Nucleus accumbens (tissue), 56 donors: ENCODE measurements around the gene MYO1H.

Experiments used
- DNase-seq, 56 donors: peaks; one replicate each; lab custom pipeline; 2025; lab: John Stamatoyannopoulos, UW

MYO1H gene

GRCh38 chr12:109334887-109335286, 12.8 kb upstream of the MYO1H start:
- no peak for DNase-seq

DNA sequence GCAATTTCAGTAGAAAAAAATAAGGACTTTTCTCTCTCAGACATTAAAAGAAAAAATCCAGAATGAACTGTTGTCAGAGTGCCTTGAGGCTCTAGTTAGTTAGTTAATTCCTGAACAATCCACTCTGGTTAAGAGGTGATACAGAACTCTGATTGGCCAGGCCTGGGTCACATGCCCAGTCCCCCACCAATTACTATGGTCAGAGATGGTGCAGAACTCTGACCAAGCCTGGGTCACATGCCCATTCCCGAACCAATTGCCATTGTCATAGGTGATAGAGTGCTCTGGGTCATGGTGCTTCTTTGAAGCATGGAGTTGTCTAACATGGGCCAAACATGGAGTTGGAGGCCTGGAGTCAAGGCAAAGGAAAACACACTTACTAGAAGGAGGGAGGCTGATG, 11.1 kb upstream of the MYO1H start:
- no peak for DNase-seq

DNA sequence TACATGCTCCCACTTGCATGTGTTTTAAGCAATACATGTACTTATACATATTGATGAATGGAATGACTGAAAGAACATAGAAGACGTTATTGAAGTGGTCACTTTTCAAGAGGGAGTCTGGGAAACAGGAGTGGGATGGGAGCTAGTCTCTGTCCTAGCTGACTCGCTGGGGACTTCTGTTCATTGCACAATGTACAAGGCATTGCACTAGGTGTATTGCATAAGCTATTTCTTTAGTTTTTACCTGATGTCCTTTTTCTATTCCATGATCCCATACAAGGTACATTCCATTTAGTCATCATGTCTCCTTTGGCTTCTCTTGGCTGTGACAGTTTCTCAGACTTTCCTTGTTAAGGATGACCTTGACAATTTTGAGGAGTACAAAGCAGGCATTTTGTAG, 4.0 kb upstream of the MYO1H start:
- DNase-seq = no peak

DNA sequence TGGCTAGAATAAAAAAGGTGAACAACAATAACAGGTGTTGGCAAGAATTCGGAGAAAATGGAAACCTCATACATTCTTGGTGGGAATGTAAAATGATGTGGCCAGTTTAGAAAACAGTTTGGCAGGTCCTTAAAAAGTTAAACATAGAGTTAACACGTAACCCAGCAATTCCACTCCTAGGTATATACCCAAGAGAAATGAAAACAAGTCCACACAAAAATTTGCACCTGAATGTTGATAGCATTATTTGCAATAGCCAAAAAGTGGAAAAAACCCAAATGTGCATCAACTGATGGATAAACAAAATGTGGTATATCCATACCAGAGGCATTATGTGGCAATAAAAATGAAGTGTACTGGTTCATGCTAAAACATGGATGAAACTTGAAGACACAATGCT, 2.3 kb upstream of the MYO1H start:
- no peak for DNase-seq

GRCh38 chr12:109346920-109347319, 780 bp upstream of the MYO1H start:
- no peak for DNase-seq

- DNase-seq = no peak
Measured at GRCh38 chr12:109352184-109352583, 4.5 kb downstream of the MYO1H start.

- no peak for DNase-seq
Measured at GRCh38 chr12:109356577-109356976, 8.9 kb downstream of the MYO1H start.

- DNase-seq = no peak
Measured at GRCh38 chr12:109357032-109357431, 9.3 kb downstream of the MYO1H start.

DNA sequence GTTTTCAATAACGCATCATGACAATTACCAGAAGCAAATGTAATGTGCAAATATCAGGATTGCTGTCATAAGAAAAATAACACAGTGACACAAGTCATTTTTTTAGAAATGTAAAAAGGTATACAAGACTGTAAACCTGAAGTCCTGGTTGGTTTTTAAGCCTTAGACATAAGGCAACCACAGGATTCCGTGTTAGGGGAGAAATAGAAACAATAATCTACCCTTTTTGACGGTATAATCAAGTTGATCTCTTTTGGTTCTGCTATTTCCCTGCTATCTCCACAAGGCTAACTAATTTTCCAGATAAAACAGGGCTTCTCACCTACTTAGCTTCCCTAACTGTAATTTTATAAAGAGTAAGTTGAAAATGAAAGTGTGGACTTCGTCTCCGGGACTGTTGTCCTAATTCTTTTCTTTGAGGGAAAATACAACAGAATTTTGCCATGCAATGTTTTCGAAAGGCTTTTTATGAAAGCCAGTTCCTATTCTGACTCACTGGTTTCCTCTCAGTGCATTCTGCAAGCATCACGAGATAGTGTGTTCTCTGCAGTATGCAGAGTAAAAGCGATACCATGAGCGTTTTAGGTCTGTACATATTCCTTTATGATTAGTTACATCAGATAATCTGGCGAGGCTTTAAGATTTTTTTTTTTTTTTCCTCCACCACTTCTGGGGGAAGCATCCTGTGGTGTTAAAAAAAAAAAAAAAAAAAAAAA, 10.6 kb downstream of the MYO1H start:
- no peak for DNase-seq

- no peak for DNase-seq
Measured at GRCh38 chr12:109359131-109359690, 11.5 kb downstream of the MYO1H start.

GRCh38 chr12:109369831-109370230, 22.1 kb downstream of the MYO1H start:
- no peak for DNase-seq

GRCh38 chr12:109377139-109377685, 29.5 kb downstream of the MYO1H start:
- DNase-seq = no peak

GRCh38 chr12:109378569-109378968, 30.9 kb downstream of the MYO1H start:
- no peak for DNase-seq

DNA sequence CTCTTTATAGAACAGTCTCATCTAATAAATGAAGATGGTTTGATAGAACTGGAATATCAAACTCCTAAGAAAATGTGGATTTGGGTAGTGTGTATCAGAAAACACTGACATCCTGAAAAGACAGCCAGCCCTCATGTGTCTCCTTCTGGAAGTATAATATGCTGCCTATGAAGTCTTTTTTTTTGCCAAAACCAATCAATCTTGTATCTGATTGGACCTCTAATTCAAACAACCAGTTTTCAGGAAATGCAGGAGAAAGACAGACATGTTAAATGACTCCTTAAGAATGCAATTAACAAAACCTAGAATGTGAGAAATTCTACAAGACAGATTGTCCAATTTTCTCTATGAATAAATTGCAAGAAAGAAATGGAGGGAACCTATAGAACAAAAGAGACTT, 34.3 kb downstream of the MYO1H start:
- DNase-seq = no peak

GRCh38 chr12:109383240-109383639, 35.5 kb downstream of the MYO1H start:
- no peak for DNase-seq

- DNase-seq = peak in 20 of 56 donors; percentile 2 to 22 (median 10)
Measured at GRCh38 chr12:109385339-109386058, 37.8 kb downstream of the MYO1H start.

- no peak for DNase-seq
Measured at GRCh38 chr12:109386059-109386433, 38.3 kb downstream of the MYO1H start.

DNA sequence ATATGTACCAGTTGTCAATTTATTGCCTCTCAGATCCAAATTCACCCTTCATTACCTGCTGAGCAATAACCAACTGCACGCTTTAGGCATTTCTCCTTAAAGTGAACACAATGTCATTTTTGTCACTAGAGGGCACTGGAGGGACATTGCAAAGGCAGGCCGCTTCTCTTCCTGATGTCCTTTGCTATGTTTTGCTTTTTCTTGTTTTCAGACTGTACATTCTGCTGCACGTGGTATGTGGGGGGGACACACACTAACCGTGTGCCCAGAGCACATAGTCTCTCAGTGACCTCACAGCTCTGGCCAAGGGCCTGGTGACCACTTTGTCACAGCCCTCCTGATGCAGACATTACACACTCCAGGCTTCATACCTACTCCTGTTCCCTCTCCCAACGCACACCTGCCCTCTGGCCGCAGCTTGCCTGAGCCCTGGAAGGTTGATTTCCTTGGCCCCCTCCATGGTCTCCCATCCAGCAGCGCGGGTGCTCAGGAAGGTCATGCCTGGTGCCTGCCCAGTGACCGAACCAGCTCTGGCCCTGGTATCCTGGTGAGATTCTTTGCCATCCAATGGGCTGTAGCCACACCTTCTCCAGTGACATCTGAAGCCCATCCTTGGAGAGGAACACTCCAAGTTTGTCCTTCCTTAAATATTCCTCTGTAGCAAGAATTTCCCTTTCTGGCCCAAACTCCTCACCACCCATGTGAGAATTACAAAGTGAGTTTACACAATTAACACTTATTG, 39.9 kb downstream of the MYO1H start:
- peak in 5 of 56 donors; percentile 0 to 9 (median 3) for DNase-seq

DNA sequence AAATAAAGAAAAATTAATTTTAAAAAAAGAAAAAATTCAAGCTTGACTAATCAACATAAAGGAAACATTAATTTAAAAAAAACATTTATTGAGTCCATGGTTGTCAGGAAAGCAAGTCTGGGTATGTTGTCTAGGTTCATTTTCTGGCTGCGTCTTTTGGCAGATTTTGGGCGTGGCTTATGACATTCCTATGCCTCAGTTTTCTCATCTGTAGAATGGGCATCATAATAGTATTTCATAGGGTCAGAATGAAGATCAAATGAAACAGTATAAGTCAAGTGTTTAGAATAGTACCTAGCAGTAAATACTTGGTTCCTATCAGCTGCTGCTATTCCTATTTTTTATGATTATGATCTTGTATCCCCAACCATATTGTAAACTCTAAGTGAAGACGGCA, 40.5 kb downstream of the MYO1H start:
- no peak for DNase-seq

GRCh38 chr12:109389146-109389545, 41.4 kb downstream of the MYO1H start:
- no peak for DNase-seq
